Measurements from ENCODE around the gene PSPH.

DNA sequence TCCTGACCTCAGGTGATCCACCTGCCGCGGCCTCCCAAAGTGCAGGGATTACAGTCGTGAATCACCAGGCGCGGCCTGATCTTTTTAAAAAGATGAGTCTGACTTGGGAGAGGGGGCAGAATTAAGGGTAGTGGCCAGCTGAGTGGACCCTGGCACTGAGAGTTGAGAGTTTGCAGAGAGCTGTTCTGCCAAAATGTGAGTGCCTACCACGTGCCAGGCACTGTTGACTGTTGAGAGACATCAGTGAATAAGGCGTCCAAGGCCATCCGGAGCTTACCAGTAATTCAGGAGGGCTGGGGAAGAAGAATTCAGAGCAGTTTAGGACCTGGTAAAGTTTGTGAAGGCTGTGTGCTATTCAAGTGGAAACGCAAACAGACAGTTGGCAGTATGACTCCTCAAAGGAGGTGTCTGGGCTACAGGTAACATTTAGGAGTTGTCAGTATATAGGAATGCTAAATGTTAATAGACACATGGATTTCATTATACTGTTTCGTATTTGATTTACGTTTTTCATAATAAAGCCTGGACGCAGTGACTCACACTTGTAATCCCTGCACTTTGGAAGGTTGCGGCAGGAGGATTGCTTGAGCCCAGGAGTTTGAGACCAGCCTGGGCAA is 85.3 kb downstream of the PSPH start:
- no peak for TF ChIP-seq TP53 (CRISPR knock-in tag; IDR thresholded peaks at IDR 0.05)
- TF ChIP-seq SMAD4 (CRISPR knock-in tag; IDR thresholded peaks at IDR 0.05): no peak
- TF ChIP-seq RELA (CRISPR knock-in tag; IDR thresholded peaks at IDR 0.05; ENCODE audit: borderline replicate concordance): no peak
- TF ChIP-seq TEAD4 (CRISPR knock-in tag; IDR thresholded peaks at IDR 0.05): no peak
- no peak for TF ChIP-seq NR1H2 (CRISPR knock-in tag; IDR thresholded peaks at IDR 0.05)
- TF ChIP-seq, protein P1, sequence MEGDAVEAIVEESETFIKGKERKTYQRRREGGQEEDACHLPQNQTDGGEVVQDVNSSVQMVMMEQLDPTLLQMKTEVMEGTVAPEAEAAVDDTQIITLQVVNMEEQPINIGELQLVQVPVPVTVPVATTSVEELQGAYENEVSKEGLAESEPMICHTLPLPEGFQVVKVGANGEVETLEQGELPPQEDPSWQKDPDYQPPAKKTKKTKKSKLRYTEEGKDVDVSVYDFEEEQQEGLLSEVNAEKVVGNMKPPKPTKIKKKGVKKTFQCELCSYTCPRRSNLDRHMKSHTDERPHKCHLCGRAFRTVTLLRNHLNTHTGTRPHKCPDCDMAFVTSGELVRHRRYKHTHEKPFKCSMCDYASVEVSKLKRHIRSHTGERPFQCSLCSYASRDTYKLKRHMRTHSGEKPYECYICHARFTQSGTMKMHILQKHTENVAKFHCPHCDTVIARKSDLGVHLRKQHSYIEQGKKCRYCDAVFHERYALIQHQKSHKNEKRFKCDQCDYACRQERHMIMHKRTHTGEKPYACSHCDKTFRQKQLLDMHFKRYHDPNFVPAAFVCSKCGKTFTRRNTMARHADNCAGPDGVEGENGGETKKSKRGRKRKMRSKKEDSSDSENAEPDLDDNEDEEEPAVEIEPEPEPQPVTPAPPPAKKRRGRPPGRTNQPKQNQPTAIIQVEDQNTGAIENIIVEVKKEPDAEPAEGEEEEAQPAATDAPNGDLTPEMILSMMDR (IDR thresholded peaks at IDR 0.05): no peak
- TF ChIP-seq, protein P2, sequence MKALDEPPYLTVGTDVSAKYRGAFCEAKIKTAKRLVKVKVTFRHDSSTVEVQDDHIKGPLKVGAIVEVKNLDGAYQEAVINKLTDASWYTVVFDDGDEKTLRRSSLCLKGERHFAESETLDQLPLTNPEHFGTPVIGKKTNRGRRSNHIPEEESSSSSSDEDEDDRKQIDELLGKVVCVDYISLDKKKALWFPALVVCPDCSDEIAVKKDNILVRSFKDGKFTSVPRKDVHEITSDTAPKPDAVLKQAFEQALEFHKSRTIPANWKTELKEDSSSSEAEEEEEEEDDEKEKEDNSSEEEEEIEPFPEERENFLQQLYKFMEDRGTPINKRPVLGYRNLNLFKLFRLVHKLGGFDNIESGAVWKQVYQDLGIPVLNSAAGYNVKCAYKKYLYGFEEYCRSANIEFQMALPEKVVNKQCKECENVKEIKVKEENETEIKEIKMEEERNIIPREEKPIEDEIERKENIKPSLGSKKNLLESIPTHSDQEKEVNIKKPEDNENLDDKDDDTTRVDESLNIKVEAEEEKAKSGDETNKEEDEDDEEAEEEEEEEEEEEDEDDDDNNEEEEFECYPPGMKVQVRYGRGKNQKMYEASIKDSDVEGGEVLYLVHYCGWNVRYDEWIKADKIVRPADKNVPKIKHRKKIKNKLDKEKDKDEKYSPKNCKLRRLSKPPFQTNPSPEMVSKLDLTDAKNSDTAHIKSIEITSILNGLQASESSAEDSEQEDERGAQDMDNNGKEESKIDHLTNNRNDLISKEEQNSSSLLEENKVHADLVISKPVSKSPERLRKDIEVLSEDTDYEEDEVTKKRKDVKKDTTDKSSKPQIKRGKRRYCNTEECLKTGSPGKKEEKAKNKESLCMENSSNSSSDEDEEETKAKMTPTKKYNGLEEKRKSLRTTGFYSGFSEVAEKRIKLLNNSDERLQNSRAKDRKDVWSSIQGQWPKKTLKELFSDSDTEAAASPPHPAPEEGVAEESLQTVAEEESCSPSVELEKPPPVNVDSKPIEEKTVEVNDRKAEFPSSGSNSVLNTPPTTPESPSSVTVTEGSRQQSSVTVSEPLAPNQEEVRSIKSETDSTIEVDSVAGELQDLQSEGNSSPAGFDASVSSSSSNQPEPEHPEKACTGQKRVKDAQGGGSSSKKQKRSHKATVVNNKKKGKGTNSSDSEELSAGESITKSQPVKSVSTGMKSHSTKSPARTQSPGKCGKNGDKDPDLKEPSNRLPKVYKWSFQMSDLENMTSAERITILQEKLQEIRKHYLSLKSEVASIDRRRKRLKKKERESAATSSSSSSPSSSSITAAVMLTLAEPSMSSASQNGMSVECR (CRISPR knock-in tag; IDR thresholded peaks at IDR 0.05; ENCODE audit: borderline replicate concordance): no peak
- TF ChIP-seq IRF2 (CRISPR knock-in tag; IDR thresholded peaks at IDR 0.05; ENCODE audit: borderline replicate concordance, low read depth): no peak
- TF ChIP-seq, protein P3, sequence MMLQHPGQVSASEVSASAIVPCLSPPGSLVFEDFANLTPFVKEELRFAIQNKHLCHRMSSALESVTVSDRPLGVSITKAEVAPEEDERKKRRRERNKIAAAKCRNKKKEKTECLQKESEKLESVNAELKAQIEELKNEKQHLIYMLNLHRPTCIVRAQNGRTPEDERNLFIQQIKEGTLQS (CRISPR knock-in tag; conservative IDR thresholded peaks at IDR 0.05): no peak
